Stimulated activated CD8-positive, alpha-beta memory T cell treated with anti-CD3 and anti-CD28 coated beads, Interleukin-15, amount 100 ng/mL, for 24 hours (primary cell): Measurements from ENCODE around the gene RNF151.

Experiments
- DNase-seq: peaks from one replicate; pipeline ENCODE4 v3.0.0-alpha.2; 2020; ENCODE audit warnings: low read depth

The RNF151 gene

GRCh38 chr16:1991588-1991947, 24.9 kb downstream of the RNF151 start:
- no peak for DNase-seq

GRCh38 chr16:1991948-1992703, 25.5 kb downstream of the RNF151 start:
- DNase-seq = peak; percentile 95

- no peak for DNase-seq
These were observed 26.2 kb downstream of the RNF151 start for GRCh38 chr16:1992704-1993317.

- no peak for DNase-seq
These were observed 27.1 kb downstream of the RNF151 start for GRCh38 chr16:1993731-1994131.

DNA sequence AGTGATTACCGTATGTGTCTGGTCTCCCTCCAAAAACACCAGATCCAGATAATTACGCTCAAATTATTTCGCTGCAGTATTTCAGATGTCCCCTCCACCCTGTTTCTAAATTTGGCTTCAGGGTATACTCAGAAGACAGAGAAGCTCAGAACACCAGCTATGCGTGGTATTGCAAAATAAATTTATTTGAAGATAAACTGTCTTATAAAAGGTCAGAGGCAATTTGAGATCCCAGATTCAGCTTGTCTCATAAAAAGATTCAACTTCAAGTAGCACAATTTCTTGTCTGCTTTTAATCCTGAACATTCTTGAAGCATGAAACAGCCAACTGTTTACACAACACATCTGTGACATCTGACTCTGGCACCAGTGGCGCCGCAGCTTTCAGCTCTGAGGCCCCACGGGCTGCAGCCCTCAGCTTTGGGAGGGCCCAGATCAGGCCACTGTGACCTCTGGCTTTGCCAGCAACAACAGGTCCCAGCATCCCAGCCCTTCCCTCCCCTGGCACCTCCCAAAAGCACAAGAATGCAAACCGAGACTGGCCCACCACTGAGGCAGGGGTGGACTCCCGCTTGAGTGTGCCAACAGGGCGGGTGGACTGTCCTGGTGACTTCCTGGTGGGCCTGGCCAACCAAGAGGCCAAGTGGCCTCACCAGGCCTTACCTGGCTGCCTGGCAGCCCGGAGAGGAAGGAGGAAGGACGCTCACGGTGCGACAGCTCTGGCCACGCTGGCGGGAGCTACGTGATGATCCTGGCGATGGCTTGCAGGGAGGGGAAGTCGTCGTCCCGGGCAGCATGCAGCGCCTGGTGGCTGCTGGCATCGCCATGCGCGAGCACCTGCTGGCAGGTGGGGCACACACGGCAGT, 31.1 kb downstream of the RNF151 start:
- DNase-seq = no peak

- DNase-seq = no peak
These were observed 31.7 kb downstream of the RNF151 start for GRCh38 chr16:1998360-1998835.

- no peak for DNase-seq
These were observed 32.5 kb downstream of the RNF151 start for GRCh38 chr16:1998852-1999801.

DNA sequence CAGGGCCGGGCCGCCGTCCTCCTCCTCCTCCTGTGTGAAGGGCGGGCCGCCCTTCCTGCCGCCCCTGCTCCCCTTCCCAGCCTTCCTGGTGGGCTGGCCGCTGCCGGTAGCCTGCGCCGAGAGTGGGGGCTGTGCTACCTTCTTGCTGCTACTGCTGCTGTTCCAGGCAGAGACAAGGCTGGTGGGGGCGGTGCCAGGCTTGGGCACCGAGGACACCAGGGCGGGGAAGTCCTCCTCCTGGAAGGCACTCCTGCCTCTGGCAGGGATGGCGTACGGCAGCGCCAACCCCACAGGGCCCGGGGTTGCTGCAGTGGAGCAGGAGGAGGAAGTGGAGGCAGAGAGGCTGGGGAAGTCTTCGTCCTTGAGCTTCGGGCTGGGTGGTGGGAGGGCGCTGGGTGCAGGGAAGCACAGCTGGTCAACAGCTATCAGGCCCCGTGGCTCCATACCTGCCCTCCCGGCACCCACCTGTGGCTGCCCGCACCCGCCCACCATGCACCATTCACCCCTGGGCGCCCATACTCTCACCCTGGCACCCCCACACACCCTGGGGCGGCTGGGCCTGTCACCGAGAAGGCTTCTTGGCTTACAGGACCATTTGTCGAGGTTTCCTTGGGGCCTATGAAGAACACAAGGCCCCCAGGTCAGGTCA, 33.3 kb downstream of the RNF151 start:
- no peak for DNase-seq

- no peak for DNase-seq
These were observed 34.4 kb downstream of the RNF151 start for GRCh38 chr16:2001035-2001434.

GRCh38 chr16:2001456-2002355, 35.0 kb downstream of the RNF151 start:
- DNase-seq = no peak

DNA sequence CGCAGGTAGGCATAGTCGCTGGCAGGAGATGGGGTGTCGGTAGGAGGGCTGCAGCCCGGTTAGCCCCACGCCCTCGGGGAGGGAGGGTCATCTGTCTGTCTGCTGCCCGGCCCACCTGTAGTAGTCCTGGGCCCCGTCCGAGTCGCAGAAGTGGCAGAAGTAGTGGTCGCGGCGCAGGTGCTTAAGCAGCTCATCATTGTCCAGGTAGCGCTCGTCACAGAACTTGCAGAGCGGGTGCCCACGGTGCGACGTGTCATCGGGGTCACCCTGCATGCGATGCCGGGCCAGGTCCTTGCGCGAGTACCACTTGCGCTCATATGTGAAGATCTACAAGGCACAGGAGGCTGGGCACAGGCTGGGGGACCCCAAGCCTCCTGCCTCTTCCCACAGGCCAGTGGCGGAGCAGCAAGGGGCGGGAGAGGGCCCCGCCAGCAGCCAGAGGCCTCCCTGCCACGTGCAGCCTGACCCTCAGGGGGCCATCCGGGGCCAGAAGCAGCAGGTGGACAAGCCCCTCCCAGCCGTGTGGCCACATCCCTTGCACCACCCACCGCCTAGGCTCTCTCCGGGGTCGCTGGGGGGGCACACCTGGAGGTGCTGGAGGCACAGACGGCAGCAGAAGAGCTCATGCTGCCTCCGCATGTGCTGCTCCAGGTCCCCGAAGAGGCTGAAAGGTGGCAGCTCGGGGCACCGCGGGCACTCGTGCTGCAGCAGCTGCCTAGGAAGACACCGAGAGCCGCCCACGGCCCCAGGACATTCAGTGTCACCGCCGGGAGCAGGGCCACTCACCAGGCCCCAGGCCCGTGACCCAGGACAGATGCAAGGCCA, 36.0 kb downstream of the RNF151 start:
- no peak for DNase-seq

GRCh38 chr16:2003231-2003826, 36.7 kb downstream of the RNF151 start:
- no peak for DNase-seq

DNA sequence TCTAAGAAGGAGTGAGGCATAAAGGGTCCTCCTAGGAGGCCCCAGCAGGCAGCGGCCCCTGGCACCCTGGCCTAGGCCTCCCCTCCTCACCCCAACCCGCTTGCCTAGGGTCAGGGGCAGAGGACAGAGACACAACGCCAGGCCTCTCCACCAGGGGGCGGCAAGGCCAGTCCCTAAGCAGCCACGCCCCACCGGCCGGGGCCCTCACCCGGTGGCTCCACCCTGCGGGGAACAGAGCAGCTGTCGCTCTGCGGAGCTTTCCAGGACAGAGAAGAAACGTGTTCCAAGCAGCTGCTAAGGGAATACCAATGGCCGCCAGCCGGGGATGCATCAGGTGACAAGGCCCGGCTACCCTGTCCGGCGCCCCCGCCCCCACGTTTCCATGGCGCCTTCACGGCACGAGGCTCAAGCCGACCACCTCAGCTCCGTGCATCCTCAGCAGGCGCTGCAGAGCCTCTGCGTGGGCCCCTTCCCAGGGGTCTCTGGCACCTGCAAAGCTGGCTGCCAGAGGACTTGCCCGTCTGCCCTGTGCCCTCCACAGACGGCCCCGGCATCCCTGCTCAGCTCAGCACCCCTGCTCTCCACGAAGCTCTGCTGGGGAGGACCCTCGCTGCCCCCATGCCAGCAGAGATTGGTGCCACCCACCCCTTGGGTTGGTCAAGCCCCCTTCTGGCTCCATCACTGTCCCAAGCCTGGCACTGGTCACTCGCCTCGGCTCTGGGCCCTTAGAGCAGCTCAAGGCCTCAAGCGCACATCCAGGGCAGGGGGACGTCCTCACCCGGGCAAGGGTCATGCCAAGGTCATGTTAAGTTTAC, 37.4 kb downstream of the RNF151 start:
- DNase-seq = peak; percentile 69

DNA sequence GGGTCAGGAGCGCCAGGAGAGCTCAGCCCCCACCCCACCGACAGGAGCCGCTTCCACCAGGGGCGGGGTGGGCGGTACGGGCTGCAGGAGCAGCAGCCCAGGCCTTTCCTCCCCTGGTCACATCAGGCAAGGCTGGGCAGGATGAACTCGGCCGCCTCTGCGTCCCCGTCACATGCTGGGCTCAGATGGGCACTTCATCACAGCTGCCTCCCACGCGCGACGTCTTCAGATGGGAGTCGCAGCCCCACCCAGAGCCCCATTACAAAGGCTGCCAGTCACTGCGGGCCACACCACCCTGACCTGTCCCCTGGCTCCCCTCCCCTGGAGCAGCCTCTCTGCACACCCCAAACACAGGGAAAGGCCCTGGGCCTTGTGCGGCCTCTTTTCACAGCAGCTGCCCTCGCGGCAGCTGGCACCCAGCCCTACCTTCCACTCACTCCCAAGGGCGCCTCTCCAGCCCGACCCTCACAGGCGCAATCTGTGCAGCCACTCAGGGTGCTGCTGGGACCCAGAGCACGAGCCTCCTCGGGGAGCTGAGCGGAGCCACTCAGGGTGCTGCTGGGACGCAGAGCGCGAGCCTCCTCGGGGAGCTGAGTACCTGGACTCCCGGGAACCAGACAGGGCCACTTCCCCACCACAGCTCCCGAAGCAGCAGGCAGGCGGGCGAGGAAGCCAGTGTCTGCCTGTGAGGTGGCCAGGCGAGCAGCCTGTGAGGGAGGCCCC, 38.3 kb downstream of the RNF151 start:
- DNase-seq = no peak

DNA sequence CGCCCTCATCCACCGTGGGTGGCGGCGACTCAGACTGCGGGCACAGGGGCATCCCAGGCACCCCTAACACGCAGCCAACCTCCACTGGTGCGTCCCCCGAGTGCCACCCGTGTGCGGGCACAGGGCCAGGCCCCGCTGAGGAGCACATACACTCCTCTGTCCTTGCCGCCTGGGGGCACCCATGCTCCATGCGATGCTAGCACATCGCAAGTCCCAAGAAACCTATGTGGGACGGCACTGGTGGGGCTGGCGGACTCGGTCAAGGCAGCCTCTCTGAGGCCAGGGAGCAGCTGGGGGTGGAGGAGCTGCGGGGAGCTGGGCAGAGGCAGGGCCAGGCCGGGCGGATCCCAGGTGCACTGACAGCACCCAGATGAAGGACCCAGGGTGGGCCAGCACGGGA, 39.0 kb downstream of the RNF151 start:
- DNase-seq = no peak

DNA sequence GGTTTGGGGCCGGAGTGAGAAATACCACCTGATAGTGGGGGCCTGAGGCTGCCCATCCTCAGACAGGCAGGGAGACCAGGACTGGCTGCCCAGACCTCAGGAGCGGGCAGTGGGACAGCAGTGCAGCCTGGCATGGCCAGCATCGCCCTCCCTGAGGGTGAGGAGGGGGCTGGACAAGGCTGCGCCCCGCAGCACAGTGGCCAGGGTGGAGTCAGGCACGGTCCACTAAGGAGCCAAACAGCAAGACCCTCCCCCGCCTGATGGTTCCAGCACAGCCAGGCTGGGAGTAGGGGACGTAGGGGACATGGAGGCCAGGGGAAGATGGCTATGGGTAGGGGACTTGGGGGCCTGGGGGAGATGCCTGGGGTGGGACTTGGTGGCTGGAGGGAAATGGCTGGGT, 39.7 kb downstream of the RNF151 start:
- DNase-seq = no peak
